Large intestine (tissue), 12 donors: ENCODE data around the gene IFI44L. TPM values are rescaled to one million over a fixed set of nuclear protein-coding genes. Genes with fewer than 3 reads are reported as not detected.

Experiments used
- DNase-seq, 2 donors: peaks; one replicate each; pipeline versions ENCODE4 v3.0.0 to v3.0.0-alpha.2; 2013
- H3K27ac ChIP-seq: one replicate; pipeline ENCODE4 v1.5.1; 2013; ENCODE audit warnings: low read length
- H3K27me3 ChIP-seq: 2 replicates; pipeline ENCODE4 v1.6.1; 2013; ENCODE audit warnings: low read length; ENCODE audit not compliant: control insufficient read depth, insufficient read depth
- H3K36me3 ChIP-seq: 2 replicates; pipeline ENCODE4 v1.6.1; 2013; ENCODE audit warnings: low read length; ENCODE audit not compliant: control insufficient read depth, insufficient read depth
- H3K4me1 ChIP-seq: one replicate; pipeline ENCODE4 v1.6.1; 2013; ENCODE audit warnings: low read length; ENCODE audit not compliant: control insufficient read depth, insufficient read depth
- H3K4me3 ChIP-seq: one replicate; pipeline ENCODE4 v1.5.1; 2013; ENCODE audit warnings: low read length
- H3K9me3 ChIP-seq: one replicate; pipeline ENCODE4 v1.6.1; 2013; ENCODE audit warnings: mild to moderate bottlenecking, low read depth, low read length, moderate library complexity; ENCODE audit not compliant: control insufficient read depth
- WGBS: methylation state at CpG from one replicate; pipeline ENCODE4 v1.1.5; 2013; ENCODE audit warnings: low lambda C conversion rate; ENCODE audit not compliant: insufficient coverage; 5-methylcytosine and 5-hydroxymethylcytosine counted together
- long read RNA-seq, 11 donors: transcript quantifications; one replicate each; lab custom pipeline, GENCODE V29; 2026
- polyA plus RNA-seq: library from polyadenylated mRNA; unstranded; fragments of 120-200 nt; gene quantifications from one replicate; pipeline ENCODE4 v1.2.1, GENCODE V29; 2013

IFI44L gene
- polyA plus RNA-seq: 1.8 TPM
- long read RNA-seq, donor 1: 0 reads
- long read RNA-seq, donor 2: 0 reads
- long read RNA-seq, donor 3: 0 reads
- long read RNA-seq, donor 4: 0 reads
- long read RNA-seq, donor 5: 0 reads
- long read RNA-seq, donor 6, full-length matches to known transcripts: 1 of 1 reads
- long read RNA-seq, donor 6, partial matches to known transcripts: 0 of 1 reads
- long read RNA-seq, donor 6, other reads (novel, unspliced or antisense): 0 of 1 reads
- long read RNA-seq, donor 7: 0 reads
- long read RNA-seq, donor 8, full-length matches to known transcripts: 1 of 1 reads
- long read RNA-seq, donor 8, partial matches to known transcripts: 0 of 1 reads
- long read RNA-seq, donor 8, other reads (novel, unspliced or antisense): 0 of 1 reads
- long read RNA-seq, donor 9: 0 reads
- long read RNA-seq, donor 10: 0 reads
- long read RNA-seq, donor 11: 0 reads

DNA sequence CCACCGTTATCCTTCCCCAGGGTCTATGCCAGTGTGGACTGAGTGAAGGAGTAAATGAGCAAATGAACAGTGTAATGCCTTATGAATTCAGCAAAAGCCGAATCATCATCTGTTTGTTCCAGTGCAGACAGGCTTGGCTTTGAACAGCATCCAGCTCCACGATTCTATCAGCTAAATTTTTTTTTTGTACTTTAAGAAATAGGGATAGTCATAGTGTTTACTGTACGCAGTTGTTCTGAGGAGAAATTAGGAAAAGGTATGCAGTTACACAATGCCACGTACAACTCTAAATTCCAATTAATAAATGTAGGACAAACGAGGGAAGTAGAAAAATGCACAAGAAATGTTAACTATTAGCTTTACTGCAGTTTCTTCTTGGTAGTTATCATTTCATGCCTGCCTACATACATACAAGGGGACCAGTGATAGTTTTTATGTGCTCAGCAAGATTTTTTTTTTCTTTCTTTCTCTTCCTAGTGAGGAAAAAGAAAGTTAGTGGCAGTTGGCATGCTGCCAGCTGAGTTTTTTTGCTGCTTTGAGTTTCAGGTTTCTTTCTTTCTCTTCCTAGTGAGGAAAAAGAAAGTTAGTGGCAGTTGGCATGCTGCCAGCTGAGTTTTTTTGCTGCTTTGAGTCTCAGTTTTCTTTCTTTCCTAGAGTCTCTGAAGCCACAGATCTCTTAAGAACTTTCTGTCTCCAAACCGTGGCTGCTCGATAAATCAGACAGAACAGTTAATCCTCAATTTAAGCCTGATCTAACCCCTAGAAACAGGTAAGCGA, at the start of gene IFI44L:
Gene IFI44L (plus strand): TSS at position 646 of the 777 bp plus-strand sequence. CDS start 7,468 bp downstream, outside the sequence.
- no peak within 1 kb of the TSS for H3K4me3 ChIP-seq
- WGBS: 63% methylated on average over 3 of the region's 9 CpGs
- H3K27me3 ChIP-seq: no peaks in the 10 kb centered on the region
- H3K36me3 ChIP-seq: no peaks in the 10 kb centered on the region
- H3K27ac ChIP-seq: no peak within 1 kb of the TSS
- DNase-seq: peak; percentile 16 to 46
- H3K9me3 ChIP-seq: no peaks in the 10 kb centered on the region
- no peaks in the 10 kb centered on the region for H3K4me1 ChIP-seq

DNA sequence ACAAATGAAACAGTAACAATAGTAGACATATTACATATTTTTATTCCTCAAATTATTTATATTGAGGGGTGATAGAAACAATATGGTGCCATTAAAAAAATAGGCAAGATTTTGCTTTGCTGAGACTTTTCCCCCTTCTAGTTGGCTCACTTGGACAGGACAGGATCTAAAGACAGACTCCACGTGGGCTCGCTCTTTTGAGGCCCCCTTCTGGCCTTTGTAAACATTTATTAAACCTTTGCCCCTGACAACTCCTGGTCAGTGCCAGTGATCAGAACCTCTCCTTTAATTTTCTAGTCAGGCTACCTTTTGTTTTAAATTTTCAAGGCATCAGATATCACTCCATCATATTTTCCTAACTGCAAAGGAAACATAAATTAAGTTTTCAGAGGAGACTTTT, 49.7 kb upstream of the IFI44L start:
- Histone ChIP-seq H3K4me1 (no peaks in the 10 kb centered on the region), H3K36me3 (no peaks in the 10 kb centered on the region), H3K27ac (no peak overlapping the region), H3K9me3 (no peaks in the 10 kb centered on the region), H3K4me3 (no peak overlapping the region), H3K27me3 (no peaks in the 10 kb centered on the region)
- no peak for DNase-seq
- no CpG with 5 or more reads among the region's 2 CpGs for WGBS

GRCh38 chr1:78577257-78578100, 42.8 kb upstream of the IFI44L start:
- Histone ChIP-seq H3K27ac (no peak overlapping the region), H3K27me3 (no peaks in the 10 kb centered on the region), H3K4me1 (no peaks in the 10 kb centered on the region), H3K4me3 (no peak overlapping the region), H3K9me3 (no peaks in the 10 kb centered on the region), H3K36me3 (no peaks in the 10 kb centered on the region)
- WGBS: 66% methylated on average over 4 of the region's 9 CpGs
- DNase-seq: peak in 1 of 2 donors; percentile 2

DNA sequence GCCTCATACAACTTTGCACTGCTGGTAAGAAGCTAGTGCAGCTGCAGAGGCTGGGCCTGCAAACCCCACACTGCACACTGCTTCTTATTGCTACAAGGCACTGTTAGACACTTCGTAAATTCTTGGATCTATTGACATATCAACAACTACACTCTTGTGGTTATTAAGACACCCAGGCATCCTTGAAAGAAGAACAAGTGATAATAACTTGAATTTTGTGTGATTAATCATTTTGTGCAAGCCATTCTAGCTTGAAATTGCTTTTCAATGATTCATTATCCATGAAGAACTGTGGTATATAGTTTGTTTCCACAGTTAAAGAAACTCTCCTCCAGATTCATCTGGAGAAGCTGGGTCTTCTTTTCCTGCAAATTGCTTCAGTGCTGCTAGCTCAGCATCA, 33.7 kb upstream of the IFI44L start:
- WGBS: no CpG with 5 or more reads among the region's 1 CpG
- Histone ChIP-seq H3K4me3 (no peak overlapping the region), H3K36me3 (no peaks in the 10 kb centered on the region), H3K4me1 (no peaks in the 10 kb centered on the region), H3K27me3 (no peaks in the 10 kb centered on the region), H3K27ac (no peak overlapping the region), H3K9me3 (no peaks in the 10 kb centered on the region)
- DNase-seq: no peak

- Histone ChIP-seq H3K36me3 (no peaks in the 10 kb centered on the region), H3K4me3 (no peak overlapping the region), H3K27ac (no peak overlapping the region), H3K9me3 (no peaks in the 10 kb centered on the region), H3K27me3 (no peaks in the 10 kb centered on the region), H3K4me1 (no peaks in the 10 kb centered on the region)
- no CpG with 5 or more reads among the region's 1 CpG for WGBS
- no peak for DNase-seq
Observed at GRCh38 chr1:78587211-78587610, 33.0 kb upstream of the IFI44L start.

- H3K27ac ChIP-seq: no peak overlapping the region
- 80% methylated on average over 1 of the region's 4 CpGs for WGBS
- no peak overlapping the region for H3K4me3 ChIP-seq
- no peaks in the 10 kb centered on the region for H3K4me1 ChIP-seq
- no peaks in the 10 kb centered on the region for H3K36me3 ChIP-seq
- DNase-seq: no peak
- H3K9me3 ChIP-seq: no peaks in the 10 kb centered on the region
- H3K27me3 ChIP-seq: no peaks in the 10 kb centered on the region
Observed at GRCh38 chr1:78591971-78592370, 28.3 kb upstream of the IFI44L start.

GRCh38 chr1:78599294-78599693, 21.0 kb upstream of the IFI44L start:
- H3K36me3 ChIP-seq: no peaks in the 10 kb centered on the region
- 72% methylated on average over 4 of the region's 4 CpGs for WGBS
- H3K27me3 ChIP-seq: no peaks in the 10 kb centered on the region
- no peak overlapping the region for H3K27ac ChIP-seq
- H3K9me3 ChIP-seq: no peaks in the 10 kb centered on the region
- H3K4me1 ChIP-seq: no peaks in the 10 kb centered on the region
- DNase-seq: no peak
- H3K4me3 ChIP-seq: no peak overlapping the region

DNA sequence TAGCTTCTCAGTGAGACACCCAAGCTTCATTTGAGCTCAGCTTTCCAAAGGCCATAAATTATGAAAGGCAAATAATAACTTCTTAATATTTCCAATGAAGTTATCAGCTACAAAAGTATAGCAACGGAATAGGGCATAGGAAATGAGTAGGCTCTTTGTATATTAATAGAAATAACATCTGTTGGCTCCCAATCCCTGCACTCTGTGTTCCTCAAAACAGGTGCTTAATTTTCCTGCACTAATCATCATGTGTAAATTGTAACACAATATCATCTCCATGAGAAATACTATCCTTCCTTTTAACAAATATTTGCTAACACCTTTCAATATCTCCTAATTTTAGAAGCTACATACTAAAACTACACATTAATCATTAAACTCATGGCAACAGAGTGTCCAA, 19.2 kb upstream of the IFI44L start:
- DNase-seq: no peak
- no peaks in the 10 kb centered on the region for H3K27me3 ChIP-seq
- H3K36me3 ChIP-seq: no peaks in the 10 kb centered on the region
- H3K4me3 ChIP-seq: no peak overlapping the region
- no peaks in the 10 kb centered on the region for H3K4me1 ChIP-seq
- WGBS: no CpG with 5 or more reads among the region's 1 CpG
- no peak overlapping the region for H3K27ac ChIP-seq
- no peaks in the 10 kb centered on the region for H3K9me3 ChIP-seq

DNA sequence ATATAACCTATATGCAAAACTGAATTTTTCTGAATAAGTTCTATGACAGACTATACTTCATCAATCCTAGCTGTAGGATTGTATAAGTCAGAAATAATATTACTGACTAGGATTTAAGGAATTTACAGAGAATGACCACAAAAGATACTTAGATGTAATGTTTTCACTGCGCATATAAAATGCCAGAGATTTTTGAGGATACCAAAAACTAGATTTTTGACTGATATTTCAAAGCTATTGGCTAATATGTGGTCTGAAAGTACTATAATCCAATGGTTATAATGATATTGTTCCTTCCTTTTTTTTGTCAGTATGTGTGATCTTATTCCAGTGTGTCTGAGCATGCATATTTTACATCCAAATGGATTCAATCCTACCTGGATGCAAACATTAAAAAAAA, 17.0 kb upstream of the IFI44L start:
- Histone ChIP-seq H3K4me3 (no peak overlapping the region), H3K9me3 (no peaks in the 10 kb centered on the region), H3K27me3 (no peaks in the 10 kb centered on the region), H3K36me3 (no peaks in the 10 kb centered on the region), H3K27ac (no peak overlapping the region), H3K4me1 (no peaks in the 10 kb centered on the region)
- 100% methylated on average over 1 of the region's 1 CpG for WGBS
- no peak for DNase-seq

GRCh38 chr1:78604643-78605042, 15.6 kb upstream of the IFI44L start:
- whole genome bisulfite sequencing: 0% methylated on average over 1 of the region's 5 CpGs

More at GRCh38 chr1:78604643-78605042, 15.6 kb upstream of the IFI44L start:
- no peak for DNase-seq
- H3K9me3 ChIP-seq: no peaks in the 10 kb centered on the region
- no peaks in the 10 kb centered on the region for H3K27me3 ChIP-seq
- H3K4me1 ChIP-seq: no peaks in the 10 kb centered on the region
- H3K36me3 ChIP-seq: no peaks in the 10 kb centered on the region
- H3K4me3 ChIP-seq: no peak overlapping the region
- H3K27ac ChIP-seq: no peak overlapping the region
